GM23338 (cell line): ENCODE measurements around the gene BCL2. TPM values are rescaled to one million over a fixed set of nuclear protein-coding genes. Genes with fewer than 3 reads are reported as not detected.

Experiments
- ATAC-seq: fragments of 200-7000 bp; cut with Tn5 transposase; 3 replicates; pipeline ENCODE4 v1.9.1; 2020
- DNase-seq: peaks from one replicate; pipeline ENCODE4 v3.0.0-alpha.2; 2015; ENCODE audit warnings: low spot score
- H2AFZ ChIP-seq: fragments of 200-600 bp; sonication (generic); 2 replicates; pipeline ENCODE4 v1.8.0; 2016; ENCODE audit warnings: antibody characterized with exemption, mild to moderate bottlenecking, moderate library complexity
- H3F3A ChIP-seq: fragments of 200-600 bp; sonication (generic); replicated peaks from 2 replicates; pipeline ENCODE4 v1.8.0; 2017; ENCODE audit warnings: antibody characterized with exemption, mixed run types, low read depth
- H3K27ac ChIP-seq: fragments of 200-600 bp; sonication (generic); 2 replicates; pipeline ENCODE4 v1.6.1; 2016; ENCODE audit warnings: low read depth
- H3K27me3 ChIP-seq: fragments of 200-600 bp; sonication (generic); 2 replicates; pipeline ENCODE4 v1.8.0; 2016; ENCODE audit warnings: mild to moderate bottlenecking, mixed run types, moderate library complexity; ENCODE audit not compliant: insufficient read depth
- H3K36me3 ChIP-seq: fragments of 200-600 bp; sonication (generic); 2 replicates; pipeline ENCODE4 v1.8.0; 2016; ENCODE audit warnings: mild to moderate bottlenecking; ENCODE audit not compliant: insufficient read depth
- H3K4me1 ChIP-seq: fragments of 200-600 bp; sonication (generic); 2 replicates; pipeline ENCODE4 v1.8.0; 2016; ENCODE audit warnings: mild to moderate bottlenecking, moderate library complexity; ENCODE audit not compliant: insufficient read depth
- H3K4me2 ChIP-seq: fragments of 200-600 bp; sonication (generic); 2 replicates; pipeline ENCODE4 v1.7.1; 2017; ENCODE audit warnings: mixed run types
- H3K4me3 ChIP-seq: fragments of 200-600 bp; sonication (generic); 2 replicates; pipeline ENCODE4 v1.6.1; 2016; ENCODE audit warnings: mixed run types
- H3K79me2 ChIP-seq: fragments of 200-600 bp; sonication (generic); replicated peaks from 2 replicates; pipeline ENCODE4 v1.8.0; 2017; ENCODE audit warnings: mild to moderate bottlenecking; ENCODE audit not compliant: insufficient read depth
- H3K9me2 ChIP-seq: fragments of 200-600 bp; sonication (generic); 2 replicates; pipeline ENCODE4 v1.8.0; 2017; ENCODE audit not compliant: insufficient read depth
- H4K20me1 ChIP-seq: fragments of 200-600 bp; sonication (generic); replicated peaks from 2 replicates; pipeline ENCODE4 v1.8.0; 2017; ENCODE audit warnings: mild to moderate bottlenecking; ENCODE audit not compliant: insufficient read depth
- H3K27ac Mint-ChIP-seq: 2 replicates; pipeline ENCODE4 v1.8.0; 2020; ENCODE audit warnings: inconsistent platforms, mild to moderate bottlenecking, moderate library complexity, mixed read lengths
- H3K27me3 Mint-ChIP-seq: 3 replicates; pipeline ENCODE4 v1.8.0; 2022; ENCODE audit warnings: low read depth, mild to moderate bottlenecking, moderate library complexity, mixed read lengths, inconsistent platforms; ENCODE audit not compliant: insufficient read depth, poor library complexity
- H3K36me3 Mint-ChIP-seq: 3 replicates; pipeline ENCODE4 v1.8.0; 2021; ENCODE audit warnings: low read depth, mild to moderate bottlenecking, inconsistent platforms, moderate library complexity, mixed read lengths
- H3K4me1 Mint-ChIP-seq: 3 replicates; pipeline ENCODE4 v1.8.0; 2020; ENCODE audit warnings: mild to moderate bottlenecking, inconsistent platforms, mixed read lengths
- H3K4me3 Mint-ChIP-seq: 3 replicates; pipeline ENCODE4 v1.8.0; 2021; ENCODE audit warnings: moderate library complexity, mild to moderate bottlenecking, inconsistent platforms, mixed read lengths
- H3K9me3 Mint-ChIP-seq: 3 replicates; pipeline ENCODE4 v1.8.0; 2020; ENCODE audit warnings: moderate library complexity, mild to moderate bottlenecking, inconsistent platforms, mixed read lengths
- CREB1 ChIP-seq: fragments of 250-450 bp; sonication (Bioruptor Pico); IDR thresholded peaks from 2 replicates; pipeline ENCODE4 v1.5.0; 2020; ENCODE audit warnings: low read depth, mild to moderate bottlenecking, moderate library complexity
- EZH2 ChIP-seq: fragments of 200-600 bp; sonication (generic); IDR thresholded peaks from one replicate; pipeline ENCODE4 v1.8.0; 2017; ENCODE audit warnings: antibody characterized with exemption, mild to moderate bottlenecking, low read depth; ENCODE audit not compliant: unreplicated experiment
- EZH2phosphoT487 ChIP-seq: fragments of 200-600 bp; sonication (generic); IDR thresholded peaks from one replicate; pipeline ENCODE4 v1.8.1; 2018; ENCODE audit warnings: antibody characterized with exemption; ENCODE audit not compliant: unreplicated experiment
- JUNB ChIP-seq: IDR thresholded peaks from one replicate; pipeline ENCODE4 v1.6.1; 2016; ENCODE audit warnings: antibody characterized with exemption; ENCODE audit not compliant: unreplicated experiment
- NANOG ChIP-seq: IDR thresholded peaks from 2 replicates; pipeline ENCODE4 v1.6.1; 2016; ENCODE audit warnings: antibody characterized with exemption, borderline replicate concordance
- POLR2AphosphoS5 ChIP-seq: IDR thresholded peaks from 2 replicates; pipeline ENCODE4 v1.6.1; 2016; ENCODE audit warnings: antibody characterized with exemption, low read depth
- STAT1 ChIP-seq: IDR thresholded peaks from one replicate; pipeline ENCODE4 v1.6.1; 2016; ENCODE audit warnings: antibody characterized with exemption; ENCODE audit not compliant: unreplicated experiment
- ZNF114 ChIP-seq: fragments of 250-450 bp; sonication (Bioruptor Pico); IDR thresholded peaks from 2 replicates; pipeline ENCODE4 v1.5.0; 2020; ENCODE audit warnings: mild to moderate bottlenecking, moderate library complexity
- ZNF331 ChIP-seq: fragments of 250-450 bp; sonication (Bioruptor Pico); IDR thresholded peaks from 2 replicates; pipeline ENCODE4 v1.5.0; 2020; ENCODE audit warnings: low read depth, mild to moderate bottlenecking, moderate library complexity
- polyA plus RNA-seq: library from polyadenylated mRNA; unstranded; fragments of >200 nt; fragmentation: Nextera tagmentation; extraction: Ambion mirVana; gene quantifications from 2 replicates; pipeline ENCODE4 v1.2.1, GENCODE V29; 2016
- total RNA-seq: library from RNA; depleted of rRNA; stranded (reverse); fragments of >200 nt; shearing (Covaris generic); gene quantifications from 2 replicates; pipeline ENCODE4 v1.2.3, GENCODE V29; 2014
- TF ChIP-seq, protein P1 (sequence below): IDR thresholded peaks from one replicate; pipeline ENCODE4 v1.6.1; 2018; ENCODE audit warnings: antibody characterized with exemption; ENCODE audit not compliant: unreplicated experiment
- TF ChIP-seq, protein P2 (sequence below): IDR thresholded peaks from 2 replicates; pipeline ENCODE4 v1.6.1; 2016; ENCODE audit warnings: antibody characterized with exemption
- TF ChIP-seq, protein P3 (sequence below), 2 experiments: fragments of 200-600 bp in 1 of 2; sonication (generic) in 1 of 2; conservative IDR thresholded peaks; 2 replicates each; pipeline versions ENCODE4 v1.5.1 to v1.6.1; 2016 to 2017; ENCODE audit warnings: antibody characterized with exemption in 2 of 2, low read depth in 2 of 2, mild to moderate bottlenecking in 2 of 2, moderate library complexity in 1 of 2
- TF ChIP-seq, protein P4 (sequence below): fragments of 250-450 bp; sonication (Bioruptor Pico); IDR thresholded peaks from 2 replicates; pipeline ENCODE4 v1.5.0; 2020; ENCODE audit warnings: mild to moderate bottlenecking, moderate library complexity

Gene BCL2
- total and polyA plus RNA-seq, 2 experiments from 2014 or later: 1.2 to 4.0 TPM

DNA sequence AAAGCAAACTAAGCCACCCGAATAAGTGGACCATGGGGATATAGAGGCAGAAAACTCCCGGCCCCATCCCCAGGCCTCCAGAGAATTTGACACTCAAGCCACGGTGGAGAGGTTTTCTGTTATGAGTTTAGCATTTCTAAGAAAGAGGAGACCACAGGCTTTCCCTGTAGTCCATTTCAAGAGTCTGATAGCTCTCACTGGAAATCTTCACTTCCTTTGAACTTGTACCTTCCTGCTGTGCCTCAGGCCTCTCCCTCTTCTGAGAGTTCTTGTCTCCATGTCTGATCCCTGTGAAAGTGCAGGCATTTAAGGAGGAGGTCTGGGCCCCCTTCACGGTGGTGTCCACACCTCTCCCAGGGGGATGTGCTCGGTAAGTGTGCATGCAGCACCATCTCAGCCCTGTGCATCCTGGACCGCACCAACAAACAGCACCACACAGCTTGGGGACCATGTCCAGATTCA is 113.7 kb downstream of the BCL2 start:
- H3K4me3 ChIP-seq: no peak overlapping the region
- H3K79me2 ChIP-seq: no peaks in the 10 kb centered on the region
- no peak overlapping the region for H3K27ac ChIP-seq
- no peaks in the 10 kb centered on the region for H3F3A ChIP-seq
- Mint-ChIP-seq H3K4me3 (no peak overlapping the region), H3K9me3 (no peaks in the 10 kb centered on the region), H3K36me3 (no peaks in the 10 kb centered on the region), H3K27me3 (no peaks in the 10 kb centered on the region), H3K4me1 (peaks cover 5% of the 10 kb centered on the region; the same call in 2 of the 3 replicates), H3K27ac (no peak overlapping the region)
- H3K4me2 ChIP-seq: no peak overlapping the region
- H3K4me1 ChIP-seq: no peaks in the 10 kb centered on the region
- H3K36me3 ChIP-seq: no peaks in the 10 kb centered on the region
- DNase-seq (no peak), ATAC-seq (no peak)
- TF ChIP-seq, protein P1, sequence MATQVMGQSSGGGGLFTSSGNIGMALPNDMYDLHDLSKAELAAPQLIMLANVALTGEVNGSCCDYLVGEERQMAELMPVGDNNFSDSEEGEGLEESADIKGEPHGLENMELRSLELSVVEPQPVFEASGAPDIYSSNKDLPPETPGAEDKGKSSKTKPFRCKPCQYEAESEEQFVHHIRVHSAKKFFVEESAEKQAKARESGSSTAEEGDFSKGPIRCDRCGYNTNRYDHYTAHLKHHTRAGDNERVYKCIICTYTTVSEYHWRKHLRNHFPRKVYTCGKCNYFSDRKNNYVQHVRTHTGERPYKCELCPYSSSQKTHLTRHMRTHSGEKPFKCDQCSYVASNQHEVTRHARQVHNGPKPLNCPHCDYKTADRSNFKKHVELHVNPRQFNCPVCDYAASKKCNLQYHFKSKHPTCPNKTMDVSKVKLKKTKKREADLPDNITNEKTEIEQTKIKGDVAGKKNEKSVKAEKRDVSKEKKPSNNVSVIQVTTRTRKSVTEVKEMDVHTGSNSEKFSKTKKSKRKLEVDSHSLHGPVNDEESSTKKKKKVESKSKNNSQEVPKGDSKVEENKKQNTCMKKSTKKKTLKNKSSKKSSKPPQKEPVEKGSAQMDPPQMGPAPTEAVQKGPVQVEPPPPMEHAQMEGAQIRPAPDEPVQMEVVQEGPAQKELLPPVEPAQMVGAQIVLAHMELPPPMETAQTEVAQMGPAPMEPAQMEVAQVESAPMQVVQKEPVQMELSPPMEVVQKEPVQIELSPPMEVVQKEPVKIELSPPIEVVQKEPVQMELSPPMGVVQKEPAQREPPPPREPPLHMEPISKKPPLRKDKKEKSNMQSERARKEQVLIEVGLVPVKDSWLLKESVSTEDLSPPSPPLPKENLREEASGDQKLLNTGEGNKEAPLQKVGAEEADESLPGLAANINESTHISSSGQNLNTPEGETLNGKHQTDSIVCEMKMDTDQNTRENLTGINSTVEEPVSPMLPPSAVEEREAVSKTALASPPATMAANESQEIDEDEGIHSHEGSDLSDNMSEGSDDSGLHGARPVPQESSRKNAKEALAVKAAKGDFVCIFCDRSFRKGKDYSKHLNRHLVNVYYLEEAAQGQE: no peak
- TF ChIP-seq, protein P2, sequence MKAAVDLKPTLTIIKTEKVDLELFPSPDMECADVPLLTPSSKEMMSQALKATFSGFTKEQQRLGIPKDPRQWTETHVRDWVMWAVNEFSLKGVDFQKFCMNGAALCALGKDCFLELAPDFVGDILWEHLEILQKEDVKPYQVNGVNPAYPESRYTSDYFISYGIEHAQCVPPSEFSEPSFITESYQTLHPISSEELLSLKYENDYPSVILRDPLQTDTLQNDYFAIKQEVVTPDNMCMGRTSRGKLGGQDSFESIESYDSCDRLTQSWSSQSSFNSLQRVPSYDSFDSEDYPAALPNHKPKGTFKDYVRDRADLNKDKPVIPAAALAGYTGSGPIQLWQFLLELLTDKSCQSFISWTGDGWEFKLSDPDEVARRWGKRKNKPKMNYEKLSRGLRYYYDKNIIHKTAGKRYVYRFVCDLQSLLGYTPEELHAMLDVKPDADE: no peak
- TF ChIP-seq STAT1 (no peak), NANOG (no peak), POLR2AphosphoS5 (no peak), ZNF331 (CRISPR knock-in tag) (no peak), CREB1 (CRISPR knock-in tag) (no peak), ZNF114 (CRISPR knock-in tag) (no peak), EZH2phosphoT487 (no peak), EZH2 (no peak), JUNB (no peak)
- TF ChIP-seq, protein P3, sequence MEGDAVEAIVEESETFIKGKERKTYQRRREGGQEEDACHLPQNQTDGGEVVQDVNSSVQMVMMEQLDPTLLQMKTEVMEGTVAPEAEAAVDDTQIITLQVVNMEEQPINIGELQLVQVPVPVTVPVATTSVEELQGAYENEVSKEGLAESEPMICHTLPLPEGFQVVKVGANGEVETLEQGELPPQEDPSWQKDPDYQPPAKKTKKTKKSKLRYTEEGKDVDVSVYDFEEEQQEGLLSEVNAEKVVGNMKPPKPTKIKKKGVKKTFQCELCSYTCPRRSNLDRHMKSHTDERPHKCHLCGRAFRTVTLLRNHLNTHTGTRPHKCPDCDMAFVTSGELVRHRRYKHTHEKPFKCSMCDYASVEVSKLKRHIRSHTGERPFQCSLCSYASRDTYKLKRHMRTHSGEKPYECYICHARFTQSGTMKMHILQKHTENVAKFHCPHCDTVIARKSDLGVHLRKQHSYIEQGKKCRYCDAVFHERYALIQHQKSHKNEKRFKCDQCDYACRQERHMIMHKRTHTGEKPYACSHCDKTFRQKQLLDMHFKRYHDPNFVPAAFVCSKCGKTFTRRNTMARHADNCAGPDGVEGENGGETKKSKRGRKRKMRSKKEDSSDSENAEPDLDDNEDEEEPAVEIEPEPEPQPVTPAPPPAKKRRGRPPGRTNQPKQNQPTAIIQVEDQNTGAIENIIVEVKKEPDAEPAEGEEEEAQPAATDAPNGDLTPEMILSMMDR (conservative IDR thresholded peaks at IDR 0.05; ENCODE audit: low read depth in 2 of 2): no peak
- TF ChIP-seq, protein P4, sequence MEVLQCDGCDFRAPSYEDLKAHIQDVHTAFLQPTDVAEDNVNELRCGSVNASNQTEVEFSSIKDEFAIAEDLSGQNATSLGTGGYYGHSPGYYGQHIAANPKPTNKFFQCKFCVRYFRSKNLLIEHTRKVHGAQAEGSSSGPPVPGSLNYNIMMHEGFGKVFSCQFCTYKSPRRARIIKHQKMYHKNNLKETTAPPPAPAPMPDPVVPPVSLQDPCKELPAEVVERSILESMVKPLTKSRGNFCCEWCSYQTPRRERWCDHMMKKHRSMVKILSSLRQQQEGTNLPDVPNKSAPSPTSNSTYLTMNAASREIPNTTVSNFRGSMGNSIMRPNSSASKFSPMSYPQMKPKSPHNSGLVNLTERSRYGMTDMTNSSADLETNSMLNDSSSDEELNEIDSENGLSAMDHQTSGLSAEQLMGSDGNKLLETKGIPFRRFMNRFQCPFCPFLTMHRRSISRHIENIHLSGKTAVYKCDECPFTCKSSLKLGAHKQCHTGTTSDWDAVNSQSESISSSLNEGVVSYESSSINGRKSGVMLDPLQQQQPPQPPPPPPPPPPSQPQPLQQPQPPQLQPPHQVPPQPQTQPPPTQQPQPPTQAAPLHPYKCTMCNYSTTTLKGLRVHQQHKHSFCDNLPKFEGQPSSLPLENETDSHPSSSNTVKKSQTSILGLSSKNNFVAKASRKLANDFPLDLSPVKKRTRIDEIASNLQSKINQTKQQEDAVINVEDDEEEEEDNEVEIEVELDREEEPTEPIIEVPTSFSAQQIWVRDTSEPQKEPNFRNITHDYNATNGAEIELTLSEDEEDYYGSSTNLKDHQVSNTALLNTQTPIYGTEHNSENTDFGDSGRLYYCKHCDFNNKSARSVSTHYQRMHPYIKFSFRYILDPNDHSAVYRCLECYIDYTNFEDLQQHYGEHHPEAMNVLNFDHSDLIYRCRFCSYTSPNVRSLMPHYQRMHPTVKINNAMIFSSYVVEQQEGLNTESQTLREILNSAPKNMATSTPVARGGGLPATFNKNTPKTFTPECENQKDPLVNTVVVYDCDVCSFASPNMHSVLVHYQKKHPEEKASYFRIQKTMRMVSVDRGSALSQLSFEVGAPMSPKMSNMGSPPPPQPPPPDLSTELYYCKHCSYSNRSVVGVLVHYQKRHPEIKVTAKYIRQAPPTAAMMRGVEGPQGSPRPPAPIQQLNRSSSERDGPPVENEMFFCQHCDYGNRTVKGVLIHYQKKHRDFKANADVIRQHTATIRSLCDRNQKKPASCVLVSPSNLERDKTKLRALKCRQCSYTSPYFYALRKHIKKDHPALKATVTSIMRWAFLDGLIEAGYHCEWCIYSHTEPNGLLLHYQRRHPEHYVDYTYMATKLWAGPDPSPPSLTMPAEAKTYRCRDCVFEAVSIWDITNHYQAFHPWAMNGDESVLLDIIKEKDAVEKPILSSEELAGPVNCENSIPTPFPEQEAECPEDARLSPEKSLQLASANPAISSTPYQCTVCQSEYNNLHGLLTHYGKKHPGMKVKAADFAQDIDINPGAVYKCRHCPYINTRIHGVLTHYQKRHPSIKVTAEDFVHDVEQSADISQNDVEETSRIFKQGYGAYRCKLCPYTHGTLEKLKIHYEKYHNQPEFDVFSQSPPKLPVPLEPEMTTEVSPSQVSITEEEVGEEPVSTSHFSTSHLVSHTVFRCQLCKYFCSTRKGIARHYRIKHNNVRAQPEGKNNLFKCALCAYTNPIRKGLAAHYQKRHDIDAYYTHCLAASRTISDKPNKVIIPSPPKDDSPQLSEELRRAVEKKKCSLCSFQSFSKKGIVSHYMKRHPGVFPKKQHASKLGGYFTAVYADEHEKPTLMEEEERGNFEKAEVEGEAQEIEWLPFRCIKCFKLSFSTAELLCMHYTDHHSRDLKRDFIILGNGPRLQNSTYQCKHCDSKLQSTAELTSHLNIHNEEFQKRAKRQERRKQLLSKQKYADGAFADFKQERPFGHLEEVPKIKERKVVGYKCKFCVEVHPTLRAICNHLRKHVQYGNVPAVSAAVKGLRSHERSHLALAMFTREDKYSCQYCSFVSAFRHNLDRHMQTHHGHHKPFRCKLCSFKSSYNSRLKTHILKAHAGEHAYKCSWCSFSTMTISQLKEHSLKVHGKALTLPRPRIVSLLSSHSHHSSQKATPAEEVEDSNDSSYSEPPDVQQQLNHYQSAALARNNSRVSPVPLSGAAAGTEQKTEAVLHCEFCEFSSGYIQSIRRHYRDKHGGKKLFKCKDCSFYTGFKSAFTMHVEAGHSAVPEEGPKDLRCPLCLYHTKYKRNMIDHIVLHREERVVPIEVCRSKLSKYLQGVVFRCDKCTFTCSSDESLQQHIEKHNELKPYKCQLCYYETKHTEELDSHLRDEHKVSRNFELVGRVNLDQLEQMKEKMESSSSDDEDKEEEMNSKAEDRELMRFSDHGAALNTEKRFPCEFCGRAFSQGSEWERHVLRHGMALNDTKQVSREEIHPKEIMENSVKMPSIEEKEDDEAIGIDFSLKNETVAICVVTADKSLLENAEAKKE (CRISPR knock-in tag): no peak
- H4K20me1 ChIP-seq: no peaks in the 10 kb centered on the region
- no peaks in the 10 kb centered on the region for H3K27me3 ChIP-seq
- no peaks in the 10 kb centered on the region for H3K9me2 ChIP-seq
- no peak overlapping the region for H2AFZ ChIP-seq
